Measurements from ENCODE around the gene ITGB2.

ITGB2 gene

DNA sequence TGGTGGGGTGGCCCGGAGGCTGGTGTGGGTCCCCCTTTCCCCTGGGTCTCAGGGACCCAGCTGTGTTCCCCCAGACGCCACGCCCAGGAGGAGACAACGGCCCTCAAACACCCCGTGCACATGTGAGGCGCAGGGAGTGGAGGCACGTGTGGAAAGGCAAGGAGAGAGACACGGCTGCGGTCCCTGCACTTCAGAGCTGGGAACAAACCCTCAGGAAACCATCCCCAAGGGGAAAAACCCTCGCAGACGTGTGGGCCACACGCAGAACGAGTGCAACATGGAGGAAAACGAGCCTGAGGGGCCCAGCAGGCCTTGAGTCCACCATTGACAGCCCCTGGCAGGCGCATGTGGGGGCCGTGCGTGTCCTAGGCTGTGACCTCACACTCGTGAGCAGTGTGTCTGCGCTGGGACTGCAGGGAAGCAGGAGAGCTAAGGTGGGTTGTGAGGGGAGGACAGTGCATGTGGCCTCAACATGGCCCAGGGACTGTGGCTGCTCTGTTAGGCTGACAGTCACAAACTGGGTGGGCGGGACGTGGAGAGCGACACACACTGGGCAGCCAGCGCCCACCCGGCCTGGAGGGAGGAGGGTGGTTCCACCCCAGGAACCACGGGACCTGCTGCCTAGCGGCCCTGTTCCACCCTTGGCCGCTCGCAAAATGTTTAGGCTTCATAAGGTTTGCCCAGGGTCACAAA lies 20.0 kb downstream of the ITGB2 start:
- TF ChIP-seq, protein P1, sequence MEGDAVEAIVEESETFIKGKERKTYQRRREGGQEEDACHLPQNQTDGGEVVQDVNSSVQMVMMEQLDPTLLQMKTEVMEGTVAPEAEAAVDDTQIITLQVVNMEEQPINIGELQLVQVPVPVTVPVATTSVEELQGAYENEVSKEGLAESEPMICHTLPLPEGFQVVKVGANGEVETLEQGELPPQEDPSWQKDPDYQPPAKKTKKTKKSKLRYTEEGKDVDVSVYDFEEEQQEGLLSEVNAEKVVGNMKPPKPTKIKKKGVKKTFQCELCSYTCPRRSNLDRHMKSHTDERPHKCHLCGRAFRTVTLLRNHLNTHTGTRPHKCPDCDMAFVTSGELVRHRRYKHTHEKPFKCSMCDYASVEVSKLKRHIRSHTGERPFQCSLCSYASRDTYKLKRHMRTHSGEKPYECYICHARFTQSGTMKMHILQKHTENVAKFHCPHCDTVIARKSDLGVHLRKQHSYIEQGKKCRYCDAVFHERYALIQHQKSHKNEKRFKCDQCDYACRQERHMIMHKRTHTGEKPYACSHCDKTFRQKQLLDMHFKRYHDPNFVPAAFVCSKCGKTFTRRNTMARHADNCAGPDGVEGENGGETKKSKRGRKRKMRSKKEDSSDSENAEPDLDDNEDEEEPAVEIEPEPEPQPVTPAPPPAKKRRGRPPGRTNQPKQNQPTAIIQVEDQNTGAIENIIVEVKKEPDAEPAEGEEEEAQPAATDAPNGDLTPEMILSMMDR (IDR thresholded peaks at IDR 0.05; ENCODE audit: low read depth, low read length): no peak
- in situ Hi-C loops (cut with HindIII; ENCODE audit: low sequenced_read_pairs): no loop called here

DNA sequence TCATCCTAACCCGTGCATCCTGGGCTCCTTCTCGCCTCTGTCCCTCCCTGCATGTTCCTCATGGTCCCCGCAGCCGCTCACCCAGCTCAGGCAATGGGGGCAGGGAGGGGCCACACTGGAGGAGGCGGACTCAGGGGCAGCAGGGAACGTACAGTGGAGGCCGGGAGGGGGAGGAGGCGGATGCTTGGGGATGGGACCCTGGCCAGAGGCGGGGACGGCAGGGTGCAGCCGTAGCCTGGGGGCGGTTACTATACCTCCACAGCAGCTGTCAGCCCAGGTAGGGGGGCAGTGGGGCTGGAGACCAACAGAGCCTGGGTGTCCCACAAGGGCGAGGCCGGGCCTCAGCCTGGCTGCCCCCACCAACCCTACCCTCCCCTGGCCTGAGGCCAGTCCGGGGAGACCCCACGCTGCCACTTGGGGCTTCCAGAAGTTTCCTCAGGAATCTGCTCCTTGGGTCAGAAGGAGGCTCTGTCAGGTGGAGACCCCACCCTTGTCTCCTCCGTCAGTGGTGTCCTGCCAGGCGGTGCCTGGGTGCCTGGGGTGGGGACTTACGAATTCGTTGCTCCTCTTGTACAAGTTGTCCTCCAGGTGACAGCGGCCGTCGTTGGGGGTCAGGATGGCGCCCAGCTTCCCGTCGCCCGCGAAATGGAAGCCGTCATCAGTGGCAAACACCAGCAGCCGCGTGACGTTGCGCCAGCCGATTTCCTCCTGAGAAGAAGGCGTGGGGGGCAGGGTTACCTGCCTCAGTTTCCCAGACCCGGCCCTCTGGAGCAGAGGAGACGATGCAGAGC lies 20.7 kb downstream of the ITGB2 start:
- TF ChIP-seq, protein P1 (IDR thresholded peaks at IDR 0.05; ENCODE audit: low read depth, low read length): no peak

More for the DNA sequence above, 20.0 kb downstream of the ITGB2 start:
- no peak for DNase-seq (ENCODE audit: low read depth, low spot score)
- H3K4me3 ChIP-seq (ENCODE audit: low read depth, low read length): no peak overlapping the region

DNA sequence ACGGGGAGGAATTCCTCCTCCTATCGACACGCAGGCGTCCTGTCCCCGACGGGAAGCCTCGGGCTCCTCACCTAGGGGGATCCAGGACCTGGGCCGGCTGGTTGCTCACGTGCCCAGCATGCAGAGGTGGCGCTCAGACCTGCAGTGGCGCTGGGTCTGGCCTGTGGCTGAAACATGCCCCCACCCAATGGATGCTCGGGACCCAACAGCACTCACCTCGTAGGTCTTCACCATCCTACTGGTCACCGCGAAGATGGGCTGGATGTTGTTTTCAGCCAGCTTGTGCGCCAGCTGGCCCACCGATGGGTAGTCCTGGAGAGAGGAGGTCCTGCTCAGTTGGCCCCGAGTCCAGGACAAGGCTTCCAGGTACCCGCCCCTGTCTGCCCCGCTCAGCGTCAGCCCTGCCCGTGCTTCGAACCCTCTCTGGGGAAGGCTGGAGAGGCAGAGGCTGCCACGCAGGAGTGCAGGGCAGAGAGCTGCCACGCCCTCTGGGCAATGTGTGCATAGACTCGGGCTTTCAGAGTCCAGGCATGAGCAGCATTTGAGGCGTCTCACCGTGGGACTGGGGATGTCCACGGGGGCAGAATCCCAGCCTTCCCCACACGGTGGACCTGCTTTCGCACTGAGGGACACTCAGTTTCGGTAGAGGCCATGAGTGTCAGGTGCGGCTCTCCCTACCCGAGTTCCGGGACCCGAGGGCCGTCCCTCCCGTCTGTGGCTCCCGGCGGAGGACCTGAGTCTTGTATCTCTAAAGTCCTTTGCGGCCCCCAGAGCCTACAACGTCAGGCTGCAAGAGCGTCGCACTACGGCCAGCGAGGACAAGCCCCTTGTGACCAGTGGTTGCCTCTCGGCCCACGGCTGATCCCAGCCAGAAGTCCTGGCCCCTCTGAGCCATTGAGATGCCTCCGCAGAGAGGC lies 21.6 kb downstream of the ITGB2 start:
- no peak overlapping the region for H3K4me3 ChIP-seq (ENCODE audit: low read depth, low read length)
- in situ Hi-C loops (cut with HindIII; ENCODE audit: low sequenced_read_pairs): no loop called here
- TF ChIP-seq, protein P1 (IDR thresholded peaks at IDR 0.05; ENCODE audit: low read depth, low read length): no peak
- DNase-seq (ENCODE audit: low read depth, low spot score): no peak

More for the DNA sequence above, 20.7 kb downstream of the ITGB2 start:
- no peak overlapping the region for H3K4me3 ChIP-seq (ENCODE audit: low read depth, low read length)
- in situ Hi-C loops (cut with HindIII; ENCODE audit: low sequenced_read_pairs): no loop called here
- no peak for DNase-seq (ENCODE audit: low read depth, low spot score)

DNA sequence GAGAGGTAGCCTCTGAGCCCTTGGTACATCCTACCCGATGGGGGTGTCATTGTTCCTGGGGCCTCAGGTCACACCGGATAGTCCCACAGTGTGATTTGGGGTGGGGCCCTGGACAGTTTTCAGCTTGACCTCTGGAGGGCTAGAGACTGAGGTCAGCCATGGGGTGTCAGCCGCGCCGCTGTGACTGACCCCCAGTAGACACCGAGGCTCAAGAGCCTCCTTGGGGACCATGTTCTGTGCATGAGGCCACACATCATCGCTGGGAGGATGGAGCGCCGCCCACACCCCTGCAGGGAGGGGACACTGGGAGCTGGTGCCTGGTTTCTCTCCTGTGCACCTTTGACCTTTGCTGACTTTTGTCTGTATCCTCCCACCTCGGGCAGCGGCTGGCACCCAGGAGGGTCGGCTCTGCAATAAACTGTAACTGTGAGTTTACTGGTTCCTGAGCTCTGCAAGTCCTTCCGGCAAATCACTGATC lies 22.6 kb downstream of the ITGB2 start:
- no peak for DNase-seq (ENCODE audit: low read depth, low spot score)
- in situ Hi-C loops (cut with HindIII; ENCODE audit: low sequenced_read_pairs): no loop called here
- TF ChIP-seq, protein P1 (IDR thresholded peaks at IDR 0.05; ENCODE audit: low read depth, low read length): no peak
- no peak overlapping the region for H3K4me3 ChIP-seq (ENCODE audit: low read depth, low read length)

DNA sequence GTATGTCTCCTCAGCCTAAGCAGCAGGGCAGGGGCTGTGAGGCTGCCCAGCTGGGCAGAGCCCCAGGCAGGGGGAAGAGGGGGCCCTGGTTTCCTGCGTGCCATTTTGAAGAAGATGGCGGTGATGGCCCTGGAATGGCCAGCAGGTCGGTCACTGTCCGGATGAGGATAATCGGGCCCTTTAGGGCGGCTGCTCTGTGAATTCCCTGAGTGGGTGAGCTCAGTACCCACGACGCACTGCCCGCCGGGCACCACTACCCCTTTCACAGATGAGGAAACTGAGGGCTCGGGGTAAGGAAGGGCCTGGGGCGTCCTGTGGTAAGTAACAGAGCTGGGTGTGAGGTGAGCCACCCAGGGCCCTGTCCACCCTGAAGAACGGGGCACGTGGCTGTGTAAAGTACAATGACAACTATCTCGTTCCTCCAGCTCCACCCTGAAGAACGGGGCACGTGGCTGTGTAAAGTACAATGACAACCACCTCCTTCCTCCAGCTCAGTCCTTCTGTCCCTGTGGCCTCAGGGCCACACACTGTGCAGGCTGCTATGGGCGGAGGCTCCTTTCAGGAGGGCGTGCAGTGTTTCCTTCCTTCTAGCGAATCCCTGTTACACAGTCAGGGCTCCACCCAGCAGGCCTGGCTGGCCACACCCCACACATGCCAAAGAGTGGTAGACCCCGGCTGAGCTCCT lies 23.2 kb downstream of the ITGB2 start:
- in situ Hi-C loops (cut with HindIII; ENCODE audit: low sequenced_read_pairs): no loop called here
- H3K4me3 ChIP-seq (ENCODE audit: low read depth, low read length): no peak overlapping the region
- DNase-seq (ENCODE audit: low read depth, low spot score): no peak
- TF ChIP-seq, protein P1 (IDR thresholded peaks at IDR 0.05; ENCODE audit: low read depth, low read length): no peak
